Activated CD4-positive, CD25-positive, alpha-beta regulatory T cell treated with anti-CD3 and anti-CD28 coated beads, Interleukin-2, amount 50 U/mL, for 16 hours (primary cell): ENCODE data around the gene ATP2B3.
A peak's percentile ranks its signal among the peaks of the same experiment; 100 is the strongest.

Experiments used
- DNase-seq: peaks from one replicate; pipeline ENCODE4 v3.0.0-alpha.2; 2020; ENCODE audit warnings: low read depth, low spot score

ATP2B3 gene

GRCh38 chrX:153565996-153566580 is 48.6 kb downstream of the ATP2B3 start:
- no peak for DNase-seq

- DNase-seq, result no peak
Measured at GRCh38 chrX:153568451-153569011, 51.1 kb downstream of the ATP2B3 start.

- DNase-seq, result no peak
Measured at GRCh38 chrX:153569475-153569874, 52.0 kb downstream of the ATP2B3 start.

GRCh38 chrX:153571534-153571908 is 54.1 kb downstream of the ATP2B3 start:
- DNase-seq, result no peak

- no peak for DNase-seq
Measured at GRCh38 chrX:153572601-153573000, 55.2 kb downstream of the ATP2B3 start.

GRCh38 chrX:153573984-153574383 is 56.5 kb downstream of the ATP2B3 start:
- DNase-seq, result no peak

- no peak for DNase-seq
Measured at GRCh38 chrX:153576239-153576870, 58.9 kb downstream of the ATP2B3 start.

GRCh38 chrX:153576961-153577360 is 59.5 kb downstream of the ATP2B3 start:
- DNase-seq, result no peak

- no peak for DNase-seq
Measured at GRCh38 chrX:153578200-153578835, 60.9 kb downstream of the ATP2B3 start.

GRCh38 chrX:153578889-153579288 is 61.4 kb downstream of the ATP2B3 start:
- DNase-seq, result no peak

GRCh38 chrX:153580700-153581386 is 63.4 kb downstream of the ATP2B3 start:
- DNase-seq, result no peak

GRCh38 chrX:153582896-153583295 is 65.5 kb downstream of the ATP2B3 start:
- DNase-seq, result peak; percentile 14

- DNase-seq, result no peak
Measured at GRCh38 chrX:153583433-153583832, 66.0 kb downstream of the ATP2B3 start.

- DNase-seq, result no peak
Measured at GRCh38 chrX:153585827-153586226, 68.4 kb downstream of the ATP2B3 start.

- DNase-seq, result no peak
Measured at GRCh38 chrX:153587342-153587741, 69.9 kb downstream of the ATP2B3 start.

GRCh38 chrX:153588021-153588781 is 70.8 kb downstream of the ATP2B3 start:
- no peak for DNase-seq

GRCh38 chrX:153588782-153589446 is 71.5 kb downstream of the ATP2B3 start:
- no peak for DNase-seq

GRCh38 chrX:153590961-153591956 is 73.8 kb downstream of the ATP2B3 start:
- DNase-seq, result no peak

GRCh38 chrX:153592091-153592833 is 74.8 kb downstream of the ATP2B3 start:
- DNase-seq, result no peak
